H1 (cell line): ENCODE measurements around the gene CFAP161. TPM values are rescaled to one million over a fixed set of nuclear protein-coding genes. Genes with fewer than 3 reads are reported as not detected.

Source experiments
- BCL11A ChIP-seq, 2 experiments: IDR thresholded peaks; one replicate each; pipeline ENCODE4 v1.6.1; 2011; ENCODE audit warnings: low read depth in 2 of 2, low read length in 2 of 2, mild to moderate bottlenecking in 2 of 2
- KDM1A ChIP-seq: fragments of 200-600, 300-600 bp; sonication (generic); IDR thresholded peaks from 2 replicates; pipeline ENCODE4 v1.7.1; 2016; ENCODE audit warnings: mild to moderate bottlenecking, low read length, borderline replicate concordance
- POLR2AphosphoS5 ChIP-seq: IDR thresholded peaks from 2 replicates; pipeline ENCODE4 v1.6.1; 2011; ENCODE audit warnings: low read depth, low read length
- POU5F1 ChIP-seq: IDR thresholded peaks from 2 replicates; pipeline ENCODE4 v1.6.1; 2011; ENCODE audit warnings: low read depth, mild to moderate bottlenecking, low read length, moderate library complexity
- RAD21 ChIP-seq, 2 experiments: IDR thresholded peaks in 1 of 2; conservative IDR thresholded peaks in 1 of 2; 2 replicates each; pipeline ENCODE4 v1.6.1; 2011; ENCODE audit warnings: low read depth in 2 of 2, low read length in 2 of 2, improper control_type of control experiment in 1 of 2, inconsistent platforms in 1 of 2, mild to moderate bottlenecking in 1 of 2, moderate library complexity in 1 of 2
- SIN3A ChIP-seq, 2 experiments: IDR thresholded peaks in 1 of 2; conservative IDR thresholded peaks in 1 of 2; 2 replicates each; pipeline ENCODE4 v1.6.1; 2011 to 2012; ENCODE audit warnings: low read length in 2 of 2, improper control_type of control experiment in 1 of 2, low read depth in 1 of 2, mild to moderate bottlenecking in 1 of 2
- SP2 ChIP-seq: IDR thresholded peaks from 2 replicates; pipeline ENCODE4 v1.6.1; 2012; ENCODE audit warnings: mild to moderate bottlenecking, low read length, inconsistent platforms
- polyA plus RNA-seq, 7 experiments: library from polyadenylated mRNA; depleted of rRNA in 3 of 7; stranded (reverse) in 5 of 7; unstranded in 2 of 7; fragments of >200 nt in 5 of 7; fragments of 200-250 nt in 2 of 7; gene quantifications; 1 replicate in 5 of 7; 2 replicates in 1 of 7; 4 replicates in 1 of 7; pipeline versions ENCODE4 v1.2.1 to v1.2.3, GENCODE V29; 2011 to 2013; ENCODE audit warnings: missing spikeins in 2 of 7, mixed read lengths in 2 of 7
- total RNA-seq: library from RNA; stranded (reverse); fragmentation: NEBNext Ultra II Directional; extraction: Animal tissue kit (Norgen Biotek cat#: 25700); gene quantifications from 2 replicates; pipeline ENCODE4 v1.2.1, GENCODE V29; 2021

CFAP161 gene
- total and polyA plus RNA-seq, 2 of the 8 experiments (the other 6 are each of a cell fraction or from before 2014, with no cell fraction given) = 0.05 TPM; not detected in 1

- no peak for TF ChIP-seq POLR2AphosphoS5
- no peak for TF ChIP-seq POU5F1
- TF ChIP-seq SIN3A (conservative IDR thresholded peaks at IDR 0.05 in 1 of 2, IDR thresholded peaks at IDR 0.05 in 1 of 2; ENCODE audit: low read depth in 1 of 2, low read length in 2 of 2) = no peak
- no peak for TF ChIP-seq RAD21 (IDR thresholded peaks at IDR 0.05 in 1 of 2, conservative IDR thresholded peaks at IDR 0.05 in 1 of 2; ENCODE audit: low read depth in 2 of 2, low read length in 2 of 2)
- TF ChIP-seq SP2 = no peak
- no peak for TF ChIP-seq KDM1A
- no peak for TF ChIP-seq BCL11A (IDR thresholded peaks at IDR 0.05; ENCODE audit: low read depth in 2 of 2, low read length in 2 of 2)
These were observed 48.1 kb downstream of the CFAP161 start (continued) for GRCh38 chr15:81182031-81182755.
